NCI-H128 (cell line): Measurements from ENCODE around the gene CD180.
"Not testable (repeated sequence)": the region's sequence is repeated elsewhere in the genome, so short reads cannot be mapped to it uniquely, and the experiment has no call there.

ENCODE experiments used
- DNase-seq: peaks from one replicate; lab custom pipeline; 2025; ENCODE audit not compliant: unreplicated experiment; lab: John Stamatoyannopoulos, UW

CD180 gene

GRCh38 chr5:67189931-67190330 lies 6.7 kb downstream of the CD180 start:
- no peak for DNase-seq

GRCh38 chr5:67189079-67189354 lies 7.6 kb downstream of the CD180 start:
- DNase-seq, result no peak

DNA sequence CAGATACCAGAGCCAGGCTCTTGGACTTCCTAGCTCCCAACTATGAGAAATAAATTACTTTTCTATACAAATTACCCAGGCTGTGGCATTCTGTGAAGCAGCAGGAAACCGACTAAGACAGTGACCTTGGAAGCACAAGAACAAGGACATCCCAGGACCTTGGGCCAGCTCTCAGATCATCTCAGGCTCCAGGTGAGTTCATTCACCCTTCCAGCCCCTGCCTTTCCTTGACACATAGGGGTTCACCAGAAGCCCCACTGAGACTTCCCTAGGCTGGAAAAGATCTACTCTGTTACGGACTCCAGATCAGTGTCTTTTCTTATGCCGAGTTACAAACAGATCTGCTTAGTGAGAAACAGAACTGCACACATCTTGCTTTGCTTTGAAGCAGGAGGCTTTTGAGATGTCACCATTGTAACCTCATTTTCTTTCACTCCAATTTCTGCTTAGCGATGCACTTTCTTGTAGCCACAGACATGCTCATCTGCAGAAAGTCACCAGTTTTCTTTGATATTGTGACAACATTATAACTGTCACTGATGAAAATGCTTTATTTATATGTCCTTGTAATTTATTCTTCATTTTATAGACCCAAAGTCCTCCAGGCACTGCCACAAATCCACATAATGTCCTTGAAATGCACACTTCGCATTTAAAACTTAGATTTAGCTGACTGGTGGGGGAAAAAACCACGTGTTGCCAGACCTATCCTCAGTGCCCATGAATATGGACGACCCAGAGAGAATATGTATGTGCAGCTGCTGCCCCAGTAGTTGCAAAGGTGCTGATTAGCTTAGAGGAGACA lies 8.1 kb downstream of the CD180 start:
- DNase-seq, result no peak

DNA sequence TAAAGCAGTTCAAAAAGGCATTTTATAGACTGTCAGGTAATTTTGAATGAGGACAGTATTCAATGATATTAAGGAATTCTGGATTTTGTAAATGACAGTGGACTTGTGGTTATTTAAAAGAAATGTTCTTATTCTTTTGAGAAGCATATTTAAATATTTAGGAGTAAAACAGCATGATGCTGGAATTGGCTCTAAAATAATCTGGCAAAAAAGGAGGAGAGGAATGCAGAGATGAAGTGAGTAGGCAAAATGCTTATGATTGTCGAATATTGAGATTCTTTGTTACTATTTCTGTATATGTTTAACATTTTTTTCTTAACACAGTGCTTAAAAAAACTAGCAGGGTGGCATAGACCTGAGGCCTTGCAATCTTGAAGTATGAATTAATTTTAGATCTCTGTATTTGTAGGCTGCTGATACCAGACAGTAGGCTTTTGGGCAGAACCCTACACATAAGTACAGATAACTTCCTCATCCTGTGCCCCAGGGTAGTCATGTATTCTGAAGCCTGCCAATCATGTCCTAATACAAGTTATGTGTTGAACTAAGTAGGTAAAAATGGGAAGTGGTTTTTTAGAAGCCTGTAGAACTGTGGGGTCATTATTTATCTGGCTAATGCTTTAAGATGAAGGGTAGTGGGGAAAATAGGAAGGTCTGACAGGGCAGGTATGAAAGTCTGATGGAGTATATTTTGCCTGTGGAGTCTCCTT lies 9.4 kb downstream of the CD180 start:
- no peak for DNase-seq

GRCh38 chr5:67183859-67184258 lies 12.7 kb downstream of the CD180 start:
- DNase-seq, result no peak

- DNase-seq, result no peak
Observed at GRCh38 chr5:67182301-67182790, 14.3 kb downstream of the CD180 start.

- DNase-seq, result no peak
Observed at GRCh38 chr5:67181648-67182221, 14.9 kb downstream of the CD180 start.

- DNase-seq, result no peak
Observed at GRCh38 chr5:67179697-67180361, 16.8 kb downstream of the CD180 start.

DNA sequence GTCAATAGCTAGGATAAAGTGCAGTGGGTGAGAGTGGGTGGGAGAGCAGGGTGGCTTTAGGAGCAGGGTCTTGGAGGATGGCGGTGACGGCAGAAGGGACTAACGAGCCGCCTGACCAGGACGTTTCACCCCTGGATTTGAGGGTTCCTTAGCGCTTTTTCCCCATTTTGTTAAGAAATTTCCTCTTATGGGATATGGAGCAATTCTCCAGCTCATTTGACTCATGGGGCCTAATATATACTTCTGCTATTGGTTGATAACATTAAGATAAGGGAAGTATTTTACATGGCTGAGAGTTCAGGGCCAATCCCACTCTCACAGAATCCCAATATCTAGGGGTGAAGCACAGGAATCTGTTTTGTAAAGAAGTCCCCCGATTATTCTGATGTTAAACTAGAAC lies 17.6 kb downstream of the CD180 start:
- no peak for DNase-seq

DNA sequence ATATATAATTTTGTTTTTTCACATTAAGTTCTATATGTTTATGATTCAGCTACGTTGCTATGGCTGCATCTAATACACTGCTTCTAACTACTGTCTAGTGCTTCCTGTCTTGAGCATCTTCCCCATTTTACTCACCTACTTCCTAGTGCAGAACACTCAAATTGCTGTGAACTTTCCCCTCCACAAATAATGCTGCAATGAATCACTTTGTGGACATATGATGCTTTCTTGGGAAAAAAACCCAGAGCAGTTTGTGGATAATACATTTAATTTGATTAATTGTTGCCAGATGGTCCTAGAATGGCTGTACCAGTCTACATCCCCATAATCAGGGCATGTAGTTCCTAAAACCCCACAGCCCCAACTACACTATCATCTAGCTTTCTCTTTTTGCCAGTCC lies 18.5 kb downstream of the CD180 start:
- no peak for DNase-seq

- no peak for DNase-seq
Observed at GRCh38 chr5:67176936-67177335, 19.7 kb downstream of the CD180 start.

GRCh38 chr5:67173959-67174358 lies 22.6 kb downstream of the CD180 start:
- DNase-seq, result no peak

GRCh38 chr5:67173351-67173750 lies 23.2 kb downstream of the CD180 start:
- DNase-seq, result not testable (repeated sequence)

- DNase-seq, result no peak
Observed at GRCh38 chr5:67170767-67171166, 25.8 kb downstream of the CD180 start.

GRCh38 chr5:67168069-67168468 lies 28.5 kb downstream of the CD180 start:
- no peak for DNase-seq

DNA sequence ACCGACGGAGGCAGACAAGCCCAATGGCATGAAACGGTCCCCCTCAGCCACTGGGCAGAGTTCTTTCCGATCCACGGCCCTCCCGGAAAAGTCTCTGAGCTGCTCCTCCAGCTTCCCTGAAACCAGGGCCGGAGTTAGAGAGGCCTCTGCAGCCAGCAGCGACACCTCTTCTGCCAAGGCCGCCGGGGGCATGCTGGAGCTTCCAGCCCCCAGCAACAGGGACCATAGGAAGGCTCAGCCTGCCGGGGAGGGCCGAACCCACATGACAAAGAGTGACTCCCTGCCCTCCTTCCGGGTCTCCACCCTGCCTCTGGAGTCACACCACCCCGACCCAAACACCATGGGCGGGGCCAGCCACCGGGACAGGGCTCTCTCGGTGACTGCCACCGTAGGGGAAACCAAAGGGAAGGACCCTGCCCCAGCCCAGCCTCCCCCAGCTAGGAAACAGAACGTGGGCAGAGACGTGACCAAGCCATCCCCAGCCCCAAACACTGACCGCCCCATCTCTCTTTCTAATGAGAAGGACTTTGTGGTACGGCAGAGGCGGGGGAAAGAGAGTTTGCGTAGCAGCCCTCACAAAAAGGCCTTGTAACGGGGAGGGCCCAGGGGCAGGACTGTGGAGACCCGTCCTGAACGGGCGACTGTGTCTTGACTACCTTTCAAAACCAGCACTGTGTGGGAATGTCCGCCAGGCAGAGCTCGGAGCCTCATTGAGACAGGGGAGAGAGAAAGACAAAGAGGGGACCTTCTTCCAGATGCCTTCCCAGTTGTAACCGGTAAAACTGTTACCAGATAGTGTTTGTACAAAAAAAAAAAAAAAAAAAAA lies 29.9 kb downstream of the CD180 start:
- DNase-seq, result no peak

- no peak for DNase-seq
Observed at GRCh38 chr5:67165526-67166459, 30.8 kb downstream of the CD180 start.

DNA sequence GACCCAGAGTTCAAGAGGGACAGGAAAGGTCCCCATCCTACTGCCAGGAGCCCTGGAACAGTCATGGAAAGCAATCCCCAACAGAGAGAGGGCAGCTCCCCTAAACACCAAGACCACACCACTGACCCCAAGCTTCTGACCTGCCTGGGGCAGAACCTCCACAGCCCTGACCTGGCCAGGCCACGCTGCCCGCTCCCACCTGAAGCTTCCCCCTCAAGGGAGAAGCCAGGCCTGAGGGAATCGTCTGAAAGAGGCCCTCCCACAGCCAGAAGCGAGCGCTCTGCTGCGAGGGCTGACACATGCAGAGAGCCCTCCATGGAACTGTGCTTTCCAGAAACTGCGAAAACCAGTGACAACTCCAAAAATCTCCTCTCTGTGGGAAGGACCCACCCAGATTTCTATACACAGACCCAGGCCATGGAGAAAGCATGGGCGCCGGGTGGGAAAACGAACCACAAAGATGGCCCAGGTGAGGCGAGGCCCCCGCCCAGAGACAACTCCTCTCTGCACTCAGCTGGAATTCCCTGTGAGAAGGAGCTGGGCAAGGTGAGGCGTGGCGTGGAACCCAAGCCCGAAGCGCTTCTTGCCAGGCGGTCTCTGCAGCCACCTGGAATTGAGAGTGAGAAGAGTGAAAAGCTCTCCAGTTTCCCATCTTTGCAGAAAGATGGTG lies 31.6 kb downstream of the CD180 start:
- no peak for DNase-seq

GRCh38 chr5:67163863-67164595 lies 32.6 kb downstream of the CD180 start:
- DNase-seq, result no peak
